H9 (cell line): ENCODE data around the gene CABYR. TPM values are rescaled to one million over a fixed set of nuclear protein-coding genes. Genes with fewer than 3 reads are reported as not detected.

ENCODE experiments used
- DNase-seq: peaks from one replicate; pipeline ENCODE4 v3.0.0-alpha.2; 2017
- H2AFZ ChIP-seq: one replicate; pipeline ENCODE4 v1.6.1; 2013; ENCODE audit warnings: mild to moderate bottlenecking, low read length, control low read depth, moderate library complexity
- H2AK5ac ChIP-seq: 2 replicates; pipeline ENCODE4 v1.6.1; 2013; ENCODE audit warnings: low read length, control low read depth, mixed read lengths; ENCODE audit not compliant: insufficient read length
- H2BK120ac ChIP-seq: one replicate; pipeline ENCODE4 v1.6.1; 2013; ENCODE audit warnings: low read depth, mild to moderate bottlenecking, low read length, control low read depth, inconsistent platforms; ENCODE audit not compliant: poor library complexity, severe bottlenecking
- H2BK12ac ChIP-seq: 2 replicates; pipeline ENCODE4 v1.6.1; 2013; ENCODE audit warnings: low read length, control low read depth, mixed read lengths, low read depth; ENCODE audit not compliant: insufficient read length
- H2BK15ac ChIP-seq: 2 replicates; pipeline ENCODE4 v1.6.1; 2013; ENCODE audit warnings: low read depth, low read length, control low read depth
- H2BK20ac ChIP-seq: one replicate; pipeline ENCODE4 v1.6.1; 2013; ENCODE audit warnings: low read depth, mild to moderate bottlenecking, low read length, control low read depth, inconsistent platforms; ENCODE audit not compliant: poor library complexity, severe bottlenecking
- H2BK5ac ChIP-seq: 2 replicates; pipeline ENCODE4 v1.6.1; 2013; ENCODE audit warnings: low read length, control low read depth, mixed read lengths; ENCODE audit not compliant: insufficient read length
- H3K14ac ChIP-seq: 2 replicates; pipeline ENCODE4 v1.6.1; 2013; ENCODE audit warnings: low read length, control low read depth; ENCODE audit not compliant: insufficient read depth
- H3K18ac ChIP-seq: 2 replicates; pipeline ENCODE4 v1.6.1; 2013; ENCODE audit warnings: low read depth, mild to moderate bottlenecking, mixed read lengths, low read length, control low read depth; ENCODE audit not compliant: insufficient read length
- H3K23ac ChIP-seq: 2 replicates; pipeline ENCODE4 v1.6.1; 2013; ENCODE audit warnings: low read length, control low read depth, mixed read lengths, low read depth; ENCODE audit not compliant: insufficient read length
- H3K23me2 ChIP-seq: 2 replicates; pipeline ENCODE4 v1.6.1; 2013; ENCODE audit warnings: low read depth, mild to moderate bottlenecking, mixed read lengths, low read length, control low read depth; ENCODE audit not compliant: insufficient read length, poor library complexity, severe bottlenecking
- H3K27ac ChIP-seq: 2 replicates; pipeline ENCODE4 v1.5.1; 2013; ENCODE audit warnings: low read length, control low read depth, mixed read lengths, low read depth; ENCODE audit not compliant: insufficient read length
- H3K27me3 ChIP-seq: 2 replicates; pipeline ENCODE4 v1.6.1; 2013; ENCODE audit warnings: low read length, control low read depth, inconsistent platforms; ENCODE audit not compliant: insufficient read depth
- H3K4ac ChIP-seq: 2 replicates; pipeline ENCODE4 v1.6.1; 2013; ENCODE audit warnings: low read depth, mild to moderate bottlenecking, control low read depth, inconsistent platforms, low read length, moderate library complexity
- H3K4me1 ChIP-seq: 2 replicates; pipeline ENCODE4 v1.6.1; 2013; ENCODE audit warnings: low read length, control low read depth, inconsistent platforms; ENCODE audit not compliant: insufficient read depth
- H3K4me2 ChIP-seq: 2 replicates; pipeline ENCODE4 v1.6.1; 2013; ENCODE audit warnings: low read length, control low read depth, mixed read lengths; ENCODE audit not compliant: insufficient read length, insufficient read depth
- H3K56ac ChIP-seq: 2 replicates; pipeline ENCODE4 v1.6.1; 2013; ENCODE audit warnings: low read depth, mild to moderate bottlenecking, mixed read lengths, low read length, control low read depth; ENCODE audit not compliant: insufficient read length
- H3K79me1 ChIP-seq: 2 replicates; pipeline ENCODE4 v1.6.1; 2013; ENCODE audit warnings: low read depth, mild to moderate bottlenecking, moderate library complexity, low read length, control low read depth, inconsistent platforms; ENCODE audit not compliant: insufficient read depth, poor library complexity, severe bottlenecking
- H3K79me2 ChIP-seq: 2 replicates; pipeline ENCODE4 v1.6.1; 2013; ENCODE audit warnings: low read length, control low read depth, inconsistent platforms; ENCODE audit not compliant: insufficient read depth
- H3K9ac ChIP-seq: 2 replicates; pipeline ENCODE4 v1.6.1; 2013; ENCODE audit warnings: low read length, control low read depth, mixed read lengths; ENCODE audit not compliant: insufficient read length; ENCODE audit errors: extremely low read depth
- H3K9me3 ChIP-seq: one replicate; pipeline ENCODE4 v1.6.1; 2013; ENCODE audit warnings: low read depth, low read length, inconsistent platforms; ENCODE audit not compliant: control insufficient read depth
- H3T11ph ChIP-seq: one replicate; pipeline ENCODE4 v1.6.1; 2013; ENCODE audit warnings: mild to moderate bottlenecking, low read length, control low read depth, inconsistent platforms
- H4K20me1 ChIP-seq: one replicate; pipeline ENCODE4 v1.6.1; 2013; ENCODE audit not compliant: control insufficient read depth, insufficient read length, insufficient read depth
- H4K5ac ChIP-seq: 2 replicates; pipeline ENCODE4 v1.6.1; 2013; ENCODE audit warnings: low read depth, mild to moderate bottlenecking, mixed read lengths, low read length, control low read depth; ENCODE audit not compliant: insufficient read length
- H4K8ac ChIP-seq: replicated peaks from 2 replicates; pipeline ENCODE4 v1.6.1; 2013; ENCODE audit warnings: low read length, control low read depth, mixed read lengths, low read depth; ENCODE audit not compliant: insufficient read length
- H4K91ac ChIP-seq: 2 replicates; pipeline ENCODE4 v1.6.1; 2013; ENCODE audit warnings: low read depth, mild to moderate bottlenecking, moderate library complexity, mixed read lengths, low read length, control low read depth; ENCODE audit not compliant: insufficient read length
- H3K27ac Mint-ChIP-seq, 3 experiments: 2 replicates in 2 of 3; 3 replicates in 1 of 3; pipeline ENCODE4 v1.8.0; 2020 to 2021; ENCODE audit warnings: mixed read lengths in 3 of 3, mild to moderate bottlenecking in 1 of 3, moderate library complexity in 1 of 3
- H3K27me3 Mint-ChIP-seq: 2 replicates; pipeline ENCODE4 v1.8.0; 2021; ENCODE audit warnings: low read depth, mild to moderate bottlenecking, moderate library complexity, mixed read lengths
- H3K36me3 Mint-ChIP-seq, 3 experiments: 2 replicates in 2 of 3; 3 replicates in 1 of 3; pipeline ENCODE4 v1.8.0; 2020 to 2021; ENCODE audit warnings: low read depth in 3 of 3, mixed read lengths in 3 of 3; ENCODE audit not compliant: insufficient read depth in 1 of 3
- H3K4me1 Mint-ChIP-seq, 2 experiments: 2 replicates each; pipeline ENCODE4 v1.8.0; 2020; ENCODE audit warnings: mixed read lengths in 2 of 2
- H3K4me3 Mint-ChIP-seq, 2 experiments: 2 replicates in 1 of 2; 3 replicates in 1 of 2; pipeline ENCODE4 v1.8.0; 2020 to 2021; ENCODE audit warnings: mild to moderate bottlenecking in 2 of 2, mixed read lengths in 2 of 2, moderate library complexity in 1 of 2
- H3K9me3 Mint-ChIP-seq, 2 experiments: 2 replicates in 1 of 2; 3 replicates in 1 of 2; pipeline ENCODE4 v1.8.0; 2020; ENCODE audit warnings: mild to moderate bottlenecking in 2 of 2, mixed read lengths in 2 of 2, moderate library complexity in 1 of 2
- CTCF ChIP-seq: fragments of 200-600 bp; sonication (generic); conservative IDR thresholded peaks from 3 replicates; pipeline ENCODE4 v1.8.0; 2021; ENCODE audit warnings: antibody characterized with exemption, mild to moderate bottlenecking
- WGBS: extraction: QIAGEN DNeasy Blood & Tissue Kit; methylation state at CpG from one replicate; pipeline ENCODE4 v1.1.7; 2013; ENCODE audit warnings: missing lambda C conversion rate, low lambda C conversion rate, mixed read lengths; ENCODE audit not compliant: insufficient read length; ENCODE audit errors: extremely low coverage; 5-methylcytosine and 5-hydroxymethylcytosine counted together
- long read RNA-seq: library from polyadenylated mRNA; unstranded; transcript quantifications from one replicate; pipeline ENCODE4 v2.0.0, GENCODE V29; 2020
- total RNA-seq: library from RNA; stranded (reverse); gene quantifications from 2 replicates; pipeline ENCODE4 v1.2.1, GENCODE V29; 2021

Gene CABYR
- 12.3 and 13.6 TPM in 2 replicates for total RNA-seq
- long read RNA-seq, transcript CABYR-216 (6 exons, 2,226 nt), result minor isoform, 8 of 35 reads
- long read RNA-seq, transcript CABYR-203 (6 exons, 1,414 nt), result major isoform, 15 of 35 reads
- long read RNA-seq, partial matches to known transcripts, result 9 of 35 reads
- long read RNA-seq, other reads (novel, unspliced or antisense), result 3 of 35 reads

GRCh38 chr18:24138789-24139616 lies at the start of gene CABYR:
Gene CABYR (plus strand): TSS chr18:24139062. CDS start chr18:24143115, 4,053 bp downstream.
- Histone ChIP-seq H2BK20ac (no peak within 1 kb of the TSS), H4K20me1 (no peaks in the 10 kb centered on the region), H2BK5ac (no peak within 1 kb of the TSS), H4K8ac (no peak within 1 kb of the TSS), H2AFZ (no peak within 1 kb of the TSS), H4K91ac (no peak within 1 kb of the TSS), H3K23ac (no peak within 1 kb of the TSS), H2BK12ac (no peak within 1 kb of the TSS), H3K9me3 (no peaks in the 10 kb centered on the region), H2BK120ac (no peak within 1 kb of the TSS), H3T11ph (no peak within 1 kb of the TSS), H3K9ac (peak within 1 kb of the TSS; percentile 41), H3K56ac (no peak within 1 kb of the TSS), H3K4ac (no peak within 1 kb of the TSS), H2BK15ac (no peak within 1 kb of the TSS), H3K79me1 (no peaks in the 10 kb centered on the region), H3K27ac (peak within 1 kb of the TSS; percentile 86), H4K5ac (no peak within 1 kb of the TSS), H3K14ac (peak within 1 kb of the TSS; percentile 37; the same call in 1 of the 2 replicates), H3K4me1 (peaks cover 7% of the 10 kb centered on the region; the same call in 1 of the 2 replicates), H2AK5ac (no peak within 1 kb of the TSS), H3K18ac (peak within 1 kb of the TSS; percentile 54), H3K79me2 (no peaks in the 10 kb centered on the region), H3K27me3 (no peaks in the 10 kb centered on the region), H3K23me2 (peaks cover 3% of the 10 kb centered on the region), H3K4me2 (peak within 1 kb of the TSS; percentile 53)
- DNase-seq, result peak; percentile 95
- Mint-ChIP-seq H3K27ac (peak within 1 kb of the TSS; percentile 27 to 95 (median 56); a peak in 4 of 7 replicates), H3K4me1 (peaks cover 25 to 30% of the 10 kb centered on the region in 2 experiments), H3K9me3 (peaks cover 2 to 4% of the 10 kb centered on the region in 2 experiments; a peak in 3 of 5 replicates), H3K4me3 (peak within 1 kb of the TSS; percentile 81 to 84), H3K36me3 (peaks cover 2 to 7% (median 6%) of the 10 kb centered on the region in 3 experiments; a peak in 5 of 7 replicates), H3K27me3 (no peaks in the 10 kb centered on the region)
- WGBS, result no CpG with 5 or more reads among the region's 63 CpGs
- no peak for TF ChIP-seq CTCF
